Measurements from ENCODE around the gene LDLRAD1.

Gene LDLRAD1, protein sequence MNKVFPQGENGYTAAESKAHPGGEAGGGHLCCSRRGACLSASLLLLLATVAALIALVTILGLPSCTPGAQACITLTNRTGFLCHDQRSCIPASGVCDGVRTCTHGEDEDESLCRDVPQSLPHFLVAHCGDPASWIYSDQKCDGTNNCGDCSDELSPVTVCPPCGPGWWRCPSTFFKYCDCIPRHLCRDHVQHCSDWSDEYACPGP

DNA sequence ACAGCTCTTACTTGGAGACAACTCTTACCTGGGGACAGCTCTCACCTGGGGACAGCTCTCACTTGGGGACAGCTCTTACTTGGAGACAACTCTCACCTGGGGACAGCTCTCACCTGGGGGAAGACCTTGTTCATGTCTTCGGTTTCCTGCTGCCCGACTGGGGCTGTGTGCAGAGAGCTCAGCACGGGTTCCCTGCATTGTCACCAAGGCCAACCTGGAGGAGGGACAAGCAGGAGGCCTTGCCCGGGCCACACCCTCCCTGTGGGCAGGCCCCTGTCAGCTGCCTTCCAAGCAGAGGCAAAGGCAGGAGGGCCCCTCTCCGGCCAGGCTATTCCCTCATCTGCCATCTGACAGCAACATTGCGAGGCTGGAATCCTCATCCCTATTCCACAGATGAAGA, at the start of gene LDLRAD1:
Gene LDLRAD1 (minus strand): TSS at position 208 of the 400 bp plus-strand sequence. CDS start 74 bp downstream, at position 134.
- peak within 1 kb of the TSS; percentile 52 for H3K27ac ChIP-seq
- no peak for TF ChIP-seq CTCF (conservative IDR thresholded peaks at IDR 0.05)
- TF ChIP-seq ZFX (IDR thresholded peaks at IDR 0.05), result no peak

DNA sequence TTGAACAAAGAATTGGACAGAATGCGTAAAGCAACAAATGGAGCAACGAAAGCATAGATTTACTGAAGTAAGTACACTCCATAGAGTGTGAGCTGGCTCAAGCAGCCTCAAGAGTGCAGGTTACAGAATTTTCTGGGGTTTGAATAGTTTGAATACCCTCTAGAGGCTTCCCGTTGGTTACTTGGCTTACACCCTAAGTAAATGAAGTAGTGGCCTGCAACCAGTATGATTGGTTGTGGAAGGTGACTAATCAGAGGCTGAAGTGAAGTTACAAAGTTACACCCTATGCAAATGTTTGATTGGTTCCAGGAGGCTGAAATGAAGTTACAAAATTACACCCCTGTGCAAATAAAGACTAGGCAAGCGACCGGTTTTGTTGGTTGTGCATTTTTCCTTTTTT, 46.3 kb upstream of the LDLRAD1 start:
- no peak overlapping the region for H3K27ac ChIP-seq
- TF ChIP-seq CTCF (conservative IDR thresholded peaks at IDR 0.05) (no peak), ZFX (IDR thresholded peaks at IDR 0.05) (no peak)

DNA sequence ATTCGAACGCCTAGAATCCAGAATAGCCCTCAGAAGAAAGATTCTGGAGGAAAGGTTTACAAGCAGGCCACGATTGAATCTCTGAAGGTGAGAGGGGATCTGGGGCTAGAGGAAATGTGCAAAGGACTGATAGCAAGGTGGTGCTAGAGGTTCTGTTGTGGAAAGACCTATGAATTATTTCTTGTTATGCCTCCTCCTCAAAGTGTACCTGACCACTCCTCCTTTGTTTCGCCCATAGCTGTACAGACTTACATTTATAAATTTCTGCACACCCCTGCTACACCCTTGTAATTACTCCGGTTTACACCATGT, 36.4 kb upstream of the LDLRAD1 start:
- H3K27ac ChIP-seq, result no peak overlapping the region; the same call in 1 of the 2 replicates
- TF ChIP-seq CTCF (conservative IDR thresholded peaks at IDR 0.05) (no peak), ZFX (IDR thresholded peaks at IDR 0.05) (no peak)

DNA sequence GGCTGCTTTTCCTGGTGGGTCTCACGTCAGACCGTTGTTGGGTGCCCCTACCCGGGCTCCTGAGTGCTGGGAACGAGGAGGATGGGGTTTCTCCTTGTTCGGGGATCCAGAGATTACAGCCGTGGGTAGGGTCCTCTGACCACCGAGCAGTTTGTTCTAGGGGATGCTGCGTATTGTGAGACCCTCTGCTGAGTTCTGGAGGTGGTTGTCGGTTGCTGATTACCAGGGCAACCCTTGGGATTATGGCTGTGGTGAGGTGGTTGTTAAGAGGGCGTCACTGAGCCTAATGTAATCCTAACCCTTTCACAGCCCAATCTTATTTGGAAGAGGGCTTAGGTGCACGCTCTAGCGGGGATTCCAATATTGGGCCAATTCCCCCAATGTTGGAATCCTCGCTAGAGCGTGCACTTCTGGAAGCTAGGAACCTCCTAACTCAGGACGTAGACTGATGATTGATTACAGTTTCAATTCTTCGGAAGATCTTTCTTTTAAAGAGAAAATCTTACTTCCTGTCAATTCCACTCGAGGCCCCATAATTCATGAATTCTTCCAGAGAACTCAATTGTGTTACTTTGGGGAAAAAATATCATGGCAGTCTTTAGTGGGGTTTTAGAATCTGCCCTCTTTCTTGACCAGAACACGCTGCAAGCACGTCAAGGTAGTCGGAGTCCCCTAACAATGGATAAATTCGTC, 35.9 kb upstream of the LDLRAD1 start:
- no peak for TF ChIP-seq ZFX (IDR thresholded peaks at IDR 0.05)
- no peak for TF ChIP-seq CTCF (conservative IDR thresholded peaks at IDR 0.05)
- H3K27ac ChIP-seq, result peak overlapping the region; percentile 79

DNA sequence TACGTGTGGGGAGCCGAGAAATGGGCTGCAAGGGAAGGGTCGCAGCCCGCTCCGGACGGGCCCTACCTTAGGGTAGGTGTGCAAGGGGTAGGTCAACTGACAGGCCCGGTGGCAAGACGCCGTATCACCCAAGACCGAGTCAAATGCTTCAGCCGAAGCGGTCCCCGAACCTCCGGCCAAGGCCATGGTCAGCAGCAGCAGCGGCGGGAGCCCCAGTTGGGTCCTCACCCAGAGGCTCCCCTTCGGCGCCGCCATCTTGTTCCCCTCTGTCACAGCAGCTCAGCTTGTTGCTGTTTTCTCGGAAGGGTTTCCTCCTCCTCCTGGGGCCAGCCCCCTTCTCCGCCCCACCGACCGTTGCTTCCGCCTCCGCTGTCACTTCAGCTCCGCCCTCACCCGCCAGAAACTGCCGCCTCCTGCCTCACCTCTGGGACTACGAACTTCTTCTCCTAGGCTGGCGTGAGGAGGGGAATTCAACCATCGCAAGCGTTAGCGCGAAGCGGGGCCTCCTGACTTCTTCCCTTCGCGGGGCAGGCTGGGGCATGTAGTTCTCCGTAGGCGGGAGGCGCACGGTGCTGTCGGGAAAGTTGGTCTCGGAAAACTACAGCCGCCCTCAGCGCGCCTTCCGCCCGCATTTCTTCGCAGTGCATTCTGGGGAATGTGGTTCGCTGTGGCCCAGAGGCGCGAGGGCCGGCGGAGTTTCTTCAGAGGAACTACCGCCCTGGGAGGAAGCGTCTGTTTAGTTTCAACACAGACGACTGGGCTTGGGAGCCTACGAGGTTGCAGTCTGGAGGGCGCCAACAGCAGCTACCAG, 35.2 kb upstream of the LDLRAD1 start, which contains the start of the genes TCEANC2 and TMEM59:
Gene TCEANC2 (plus strand): TSS at position 675 of the 811 bp plus-strand sequence. CDS start 815 bp downstream, outside the sequence.
Gene TMEM59 (minus strand): TSS at position 271 of the 811 bp plus-strand sequence. CDS start 16 bp downstream, at position 255.
- peak within 1 kb of the TSS; percentile 79 for H3K27ac ChIP-seq
- no peak for TF ChIP-seq CTCF (conservative IDR thresholded peaks at IDR 0.05)
- TF ChIP-seq ZFX (IDR thresholded peaks at IDR 0.05), result no peak

DNA sequence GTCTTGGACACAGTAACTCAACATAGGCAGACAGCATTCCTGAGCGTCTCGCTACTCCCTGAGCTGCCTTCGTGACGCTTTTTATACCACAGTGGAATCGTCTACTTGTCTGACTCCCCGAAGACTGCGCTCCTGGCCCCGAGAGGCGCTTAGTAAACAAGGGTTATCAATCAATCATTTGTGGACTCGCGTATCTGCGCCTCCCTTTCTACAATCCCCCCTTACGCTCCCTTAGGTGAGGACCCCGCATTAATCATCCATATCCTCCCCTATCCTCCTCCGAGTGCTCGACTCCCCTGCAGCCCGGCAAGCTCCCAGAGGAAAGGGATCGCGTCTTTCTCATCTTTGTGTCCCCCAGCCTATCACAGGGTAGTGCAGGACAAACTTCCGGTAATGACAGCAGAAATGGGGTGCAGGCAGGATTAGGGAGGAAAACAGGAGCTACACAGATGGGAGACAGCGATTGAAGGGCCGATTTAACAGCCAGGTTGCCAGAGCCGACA, 34.5 kb upstream of the LDLRAD1 start:
- peak overlapping the region; percentile 79 for H3K27ac ChIP-seq
- TF ChIP-seq ZFX (IDR thresholded peaks at IDR 0.05) (no peak), CTCF (conservative IDR thresholded peaks at IDR 0.05) (no peak)

Measured in C4-2B (cell line).